A549 (cell line): ENCODE measurements around the gene SLC36A1.

Experiments used
- CBX8 ChIP-seq: fragments of 200-600 bp; sonication (generic); IDR thresholded peaks from 2 replicates; pipeline ENCODE4 v1.6.1; 2016
- CHD2 ChIP-seq: fragments of 150-350 bp; IDR thresholded peaks from 2 replicates; pipeline ENCODE4 v1.6.1; 2014; ENCODE audit warnings: low read length; ENCODE audit not compliant: partially characterized antibody
- CTCF ChIP-seq: fragments of >200 bp; sonication (Bioruptor Twin); formaldehyde crosslinking; IDR thresholded peaks from 3 replicates; pipeline ENCODE4 v1.5.1; 2016
- EP300 ChIP-seq, 2 experiments: fragments of >200 bp; sonication (Bioruptor Twin); formaldehyde crosslinking; IDR thresholded peaks; 2 replicates in 1 of 2; 3 replicates in 1 of 2; pipeline ENCODE4 v1.6.1; 2016 to 2017
- GATA3 ChIP-seq: IDR thresholded peaks from 2 replicates; pipeline ENCODE4 v1.6.1; 2012; ENCODE audit warnings: borderline replicate concordance
- HDAC2 ChIP-seq: fragments of 200-600 bp; sonication (generic); IDR thresholded peaks from 2 replicates; pipeline ENCODE4 v1.6.1; 2016
- KDM1A ChIP-seq: fragments of 200-600 bp; sonication (generic); IDR thresholded peaks from 2 replicates; pipeline ENCODE4 v1.6.1; 2016; ENCODE audit warnings: low read depth, mild to moderate bottlenecking
- MYC ChIP-seq: IDR thresholded peaks from 2 replicates; pipeline ENCODE4 v1.6.1; 2012; ENCODE audit warnings: mild to moderate bottlenecking, inconsistent platforms, low read length, improper control_type of control experiment, borderline replicate concordance
- NFE2L2 ChIP-seq: fragments of 150-350 bp; conservative IDR thresholded peaks from 2 replicates; pipeline ENCODE4 v1.6.1; 2014; ENCODE audit warnings: low read length
- POLR2A ChIP-seq: IDR thresholded peaks from 2 replicates; pipeline ENCODE4 v1.6.1; 2012; ENCODE audit warnings: mild to moderate bottlenecking, low read length
- RNF2 ChIP-seq: fragments of 200-600 bp; sonication (generic); IDR thresholded peaks from 2 replicates; pipeline ENCODE4 v1.6.1; 2016; ENCODE audit warnings: low read depth, mild to moderate bottlenecking, antibody characterized with exemption, moderate library complexity, borderline replicate concordance
- USF2 ChIP-seq: fragments of 450-650 bp; IDR thresholded peaks from 2 replicates; pipeline ENCODE4 v1.6.1; 2014; ENCODE audit warnings: antibody characterized with exemption

GRCh38 chr5:151528996-151529395 lies 81.6 kb downstream of the SLC36A1 start:
- TF ChIP-seq POLR2A (no peak), MYC (no peak), CTCF (no peak), RNF2 (no peak), NFE2L2 (no peak), EP300 (IDR thresholded peaks at IDR 0.05) (no peak), HDAC2 (no peak), KDM1A (no peak), GATA3 (no peak), CBX8 (no peak), CHD2 (no peak), USF2 (no peak)
